ENCODE data around the gene VWA5B2. TPM values are rescaled to one million over a fixed set of nuclear protein-coding genes. Genes with fewer than 3 reads are reported as not detected.

VWA5B2 gene
- polyA plus RNA-seq, 1 donor: 0.40 TPM

DNA sequence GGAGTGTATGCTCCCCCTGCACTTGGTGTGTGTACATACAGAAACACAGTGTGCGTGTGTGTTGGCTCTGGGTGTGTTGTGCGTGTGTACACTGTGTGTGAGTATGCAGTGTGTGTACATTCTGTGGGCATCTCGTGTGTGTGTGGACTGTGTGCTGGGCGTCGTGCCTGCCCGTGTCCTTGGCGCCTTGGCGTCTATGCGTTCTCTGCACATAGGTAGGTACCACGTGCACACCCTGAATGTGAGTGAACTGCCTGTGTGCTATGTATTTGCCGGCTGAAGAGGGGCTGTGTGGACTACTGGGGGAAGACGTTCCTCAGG, 46.0 kb downstream of the VWA5B2 start:
- no peak for DNase-seq (ENCODE audit: low read depth)

DNA sequence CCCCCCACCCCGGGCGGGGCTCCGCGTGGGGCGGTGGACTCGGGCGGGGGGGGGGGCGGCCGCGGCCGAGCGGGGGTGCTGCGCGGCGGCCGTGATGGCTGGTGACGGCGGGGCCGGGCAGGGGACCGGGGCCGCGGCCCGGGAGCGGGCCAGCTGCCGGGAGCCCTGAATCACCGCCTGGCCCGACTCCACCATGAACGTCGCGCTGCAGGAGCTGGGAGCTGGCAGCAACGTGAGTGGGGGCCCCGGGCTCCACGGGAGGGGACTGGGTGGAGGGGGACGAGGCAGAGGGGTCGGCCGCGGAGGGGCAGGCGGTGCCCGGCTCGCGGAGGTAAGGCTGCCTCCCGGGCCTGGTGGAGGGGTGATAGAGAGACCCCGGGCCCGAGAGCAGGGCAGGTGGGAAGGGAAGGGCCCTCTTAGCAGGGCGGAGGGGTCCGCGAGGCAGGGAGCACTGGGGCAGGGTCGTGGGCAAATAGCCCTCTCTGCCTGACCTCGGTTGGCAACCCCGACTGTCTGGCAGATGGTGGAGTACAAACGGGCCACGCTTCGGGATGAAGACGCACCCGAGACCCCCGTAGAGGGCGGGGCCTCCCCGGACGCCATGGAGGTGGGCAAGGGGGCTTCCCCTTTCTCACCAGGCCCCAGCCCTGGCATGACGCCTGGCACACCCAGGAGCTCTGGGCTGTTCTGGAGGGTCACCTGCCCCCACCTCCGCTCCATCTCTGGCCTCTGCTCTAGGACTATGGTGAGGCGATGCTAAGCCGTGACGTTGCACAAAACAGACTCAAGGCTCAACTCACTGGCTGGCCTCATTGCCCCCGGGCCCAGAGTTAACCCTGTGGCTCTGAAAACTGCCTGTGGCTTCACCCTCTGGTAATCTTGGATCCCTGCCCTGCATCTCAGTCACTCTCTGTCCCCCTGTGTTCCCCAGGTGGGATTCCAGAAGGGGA, 46.9 kb downstream of the VWA5B2 start, which contains the start of gene ECE2:
ECE2 (plus strand) TSS at position 62 of the 950 bp plus-strand sequence; CDS start at position 194, 132 bp downstream.
- DNase-seq (ENCODE audit: low read depth): no peak

DNA sequence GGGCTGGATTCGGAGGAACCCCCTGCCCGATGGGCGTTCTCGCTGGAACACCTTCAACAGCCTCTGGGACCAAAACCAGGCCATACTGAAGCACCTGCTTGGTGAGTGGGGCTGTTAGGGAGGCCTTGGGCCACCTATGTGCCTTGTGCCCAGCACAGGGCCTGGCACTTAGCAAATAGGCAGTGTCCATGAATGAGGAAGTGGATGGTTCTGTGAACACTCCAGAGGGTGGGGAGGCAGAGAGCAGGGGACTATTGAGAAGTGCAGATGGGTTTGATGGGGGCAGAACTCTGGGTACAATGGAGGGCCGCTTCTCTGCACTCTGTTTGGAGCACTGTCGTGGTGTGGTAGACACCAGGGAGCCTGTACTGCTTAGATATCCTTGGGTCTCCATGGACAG, 48.0 kb downstream of the VWA5B2 start:
- no peak for DNase-seq (ENCODE audit: low read depth)

DNA sequence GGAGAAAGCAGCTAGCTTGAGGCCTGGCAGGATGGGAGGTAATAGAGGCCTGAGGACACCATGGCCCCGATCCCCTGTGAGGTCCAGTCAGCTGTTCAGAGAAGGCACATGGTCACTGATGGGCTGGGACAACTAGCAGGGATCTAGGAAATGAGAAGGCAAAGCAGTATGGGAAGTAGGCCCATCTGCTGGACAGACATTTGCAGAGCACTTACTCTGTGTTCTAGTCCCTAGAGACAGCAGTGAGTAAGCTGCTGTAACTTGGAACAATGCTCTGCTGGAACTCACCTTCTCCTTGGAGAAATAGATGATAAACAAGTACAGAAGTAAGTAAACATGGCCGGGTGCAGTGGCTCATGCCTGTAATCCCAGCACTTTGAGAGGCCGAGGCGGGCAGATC, 53.6 kb downstream of the VWA5B2 start:
- DNase-seq (ENCODE audit: low read depth): no peak

DNA sequence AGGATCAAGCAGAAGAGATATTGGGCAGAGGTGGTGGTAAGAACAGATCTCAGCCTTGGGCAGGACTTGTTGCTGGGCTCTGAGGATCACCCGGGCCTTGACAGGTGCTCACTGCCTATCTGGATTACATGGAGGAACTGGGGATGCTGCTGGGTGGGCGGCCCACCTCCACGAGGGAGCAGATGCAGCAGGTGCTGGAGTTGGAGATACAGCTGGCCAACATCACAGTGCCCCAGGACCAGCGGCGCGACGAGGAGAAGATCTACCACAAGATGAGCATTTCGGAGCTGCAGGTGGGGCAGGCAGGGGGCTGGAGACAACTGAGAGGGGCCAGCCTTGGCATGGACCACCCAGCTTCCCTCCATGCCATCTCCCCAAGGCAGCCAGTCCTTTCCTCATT, 54.3 kb downstream of the VWA5B2 start:
- DNase-seq (ENCODE audit: low read depth): no peak

DNA sequence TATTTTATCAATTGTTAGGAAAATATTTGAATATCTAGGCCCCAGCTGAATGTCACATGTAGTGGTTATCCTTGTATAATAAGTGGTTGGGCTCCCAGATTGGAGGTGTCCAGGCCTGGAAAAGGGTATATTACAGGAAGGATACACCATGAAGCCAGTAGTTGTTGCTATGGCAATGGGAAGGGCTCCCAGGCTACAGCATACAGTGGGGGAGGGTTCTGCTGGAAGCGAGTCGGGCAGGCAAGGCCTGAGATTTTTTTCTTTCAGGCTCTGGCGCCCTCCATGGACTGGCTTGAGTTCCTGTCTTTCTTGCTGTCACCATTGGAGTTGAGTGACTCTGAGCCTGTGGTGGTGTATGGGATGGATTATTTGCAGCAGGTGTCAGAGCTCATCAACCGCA, 55.3 kb downstream of the VWA5B2 start:
- DNase-seq (ENCODE audit: low read depth): peak; percentile 74

DNA sequence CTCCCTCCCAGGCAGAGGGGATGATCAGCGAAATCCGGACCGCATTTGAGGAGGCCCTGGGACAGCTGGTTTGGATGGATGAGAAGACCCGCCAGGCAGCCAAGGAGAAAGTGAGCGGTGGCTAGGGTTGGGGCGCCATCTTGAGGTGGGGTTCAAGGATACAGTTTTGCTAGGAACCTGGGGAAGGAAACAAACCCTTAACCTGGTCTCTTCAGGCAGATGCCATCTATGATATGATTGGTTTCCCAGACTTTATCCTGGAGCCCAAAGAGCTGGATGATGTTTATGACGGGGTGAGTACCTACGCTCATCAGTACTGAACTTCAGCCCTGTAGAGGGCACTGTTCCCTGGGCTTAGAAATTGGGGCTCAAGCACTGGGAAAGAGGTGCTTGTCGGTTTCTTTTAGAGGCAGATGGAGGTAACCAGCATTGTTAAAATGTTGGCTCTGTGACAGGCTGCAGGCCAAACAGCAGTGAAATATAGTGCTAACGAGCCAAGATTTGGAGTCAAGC, 60.1 kb downstream of the VWA5B2 start:
- no peak for DNase-seq (ENCODE audit: low read depth)

DNA sequence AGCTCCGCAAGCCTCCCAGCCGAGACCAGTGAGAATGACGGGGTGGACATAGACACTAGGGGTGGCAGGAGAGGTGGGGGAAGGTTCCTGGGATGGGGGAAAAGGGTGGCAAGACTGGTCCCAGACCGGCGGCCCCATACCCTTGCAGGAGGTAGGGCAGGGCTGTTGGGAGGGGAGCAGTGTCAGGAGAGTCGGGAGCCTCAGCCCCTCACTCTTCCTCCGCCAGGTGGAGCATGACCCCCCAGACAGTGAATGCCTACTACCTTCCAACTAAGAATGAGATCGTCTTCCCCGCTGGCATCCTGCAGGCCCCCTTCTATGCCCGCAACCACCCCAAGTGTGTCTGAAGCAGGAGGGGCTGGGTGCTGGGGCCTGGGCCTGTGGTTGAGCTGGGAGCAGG, 60.9 kb downstream of the VWA5B2 start:
- DNase-seq (ENCODE audit: low read depth): no peak

DNA sequence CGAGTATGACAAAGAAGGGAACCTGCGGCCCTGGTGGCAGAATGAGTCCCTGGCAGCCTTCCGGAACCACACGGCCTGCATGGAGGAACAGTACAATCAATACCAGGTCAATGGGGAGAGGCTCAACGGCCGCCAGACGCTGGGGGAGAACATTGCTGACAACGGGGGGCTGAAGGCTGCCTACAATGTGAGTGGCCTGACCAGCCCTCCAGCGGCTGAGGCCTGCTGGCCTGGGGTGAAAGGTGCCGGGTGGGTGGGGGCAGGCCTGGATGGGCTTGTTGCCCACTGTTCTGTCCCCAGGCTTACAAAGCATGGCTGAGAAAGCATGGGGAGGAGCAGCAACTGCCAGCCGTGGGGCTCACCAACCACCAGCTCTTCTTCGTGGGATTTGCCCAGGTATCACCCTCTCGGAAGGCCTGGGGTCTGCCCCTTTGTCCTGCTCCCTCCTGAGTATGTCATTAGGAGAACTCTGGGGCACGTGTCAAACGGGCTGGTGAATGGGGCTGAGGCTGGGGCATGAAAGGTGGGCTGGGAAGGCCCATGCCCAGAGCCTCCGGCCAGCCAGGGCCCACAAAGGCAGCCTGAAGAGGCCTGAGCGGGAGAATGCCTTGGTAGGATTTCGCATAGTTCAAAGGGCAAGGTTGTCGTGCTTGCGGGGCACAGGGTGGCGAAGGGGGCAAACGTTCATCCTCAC, 61.8 kb downstream of the VWA5B2 start:
- no peak for DNase-seq (ENCODE audit: low read depth)

Other genes with a start within 250 kb of the VWA5B2 start
- 28.5 TPM for gene ABCC5, start 211.7 kb upstream of the VWA5B2 start, polyA plus RNA-seq (ENCODE audit: insufficient read length)
- gene HTR3D, start 197.8 kb upstream of the VWA5B2 start, polyA plus RNA-seq (ENCODE audit: insufficient read length): not detected
- gene HTR3C, start 176.5 kb upstream of the VWA5B2 start, polyA plus RNA-seq (ENCODE audit: insufficient read length): not detected
- not detected for gene HTR3E, start 132.5 kb upstream of the VWA5B2 start, polyA plus RNA-seq (ENCODE audit: insufficient read length)
- 36.4 TPM for gene EIF2B5, start 94.2 kb upstream of the VWA5B2 start, polyA plus RNA-seq (ENCODE audit: insufficient read length)
- gene DVL3, start 74.2 kb upstream of the VWA5B2 start, polyA plus RNA-seq (ENCODE audit: insufficient read length): 85.7 TPM
- 177 TPM for gene AP2M1, start 54.7 kb upstream of the VWA5B2 start, polyA plus RNA-seq (ENCODE audit: insufficient read length)
- gene ABCF3, start 43.4 kb upstream of the VWA5B2 start, polyA plus RNA-seq (ENCODE audit: insufficient read length): 53.2 TPM
- 21.5 TPM for gene ALG3, start 19.4 kb downstream of the VWA5B2 start, polyA plus RNA-seq (ENCODE audit: insufficient read length)
- 1.4 TPM for gene EEF1AKMT4, start 20.1 kb downstream of the VWA5B2 start, polyA plus RNA-seq (ENCODE audit: insufficient read length)
- gene CAMK2N2, start 32.0 kb downstream of the VWA5B2 start, polyA plus RNA-seq (ENCODE audit: insufficient read length): not detected
- not detected for gene ECE2, start 46.4 kb downstream of the VWA5B2 start, polyA plus RNA-seq (ENCODE audit: insufficient read length)
- 163 TPM for gene PSMD2, start 69.7 kb downstream of the VWA5B2 start, polyA plus RNA-seq (ENCODE audit: insufficient read length)
- 171 TPM for gene EIF4G1, start 85.0 kb downstream of the VWA5B2 start, polyA plus RNA-seq (ENCODE audit: insufficient read length)
- 8.8 TPM for gene FAM131A, start 108.0 kb downstream of the VWA5B2 start, polyA plus RNA-seq (ENCODE audit: insufficient read length)
- 3.7 TPM for gene CLCN2, start 132.0 kb downstream of the VWA5B2 start, polyA plus RNA-seq (ENCODE audit: insufficient read length)
- 45.6 TPM for gene POLR2H, start 132.1 kb downstream of the VWA5B2 start, polyA plus RNA-seq (ENCODE audit: insufficient read length)
- 1.8 TPM for gene THPO, start 148.6 kb downstream of the VWA5B2 start, polyA plus RNA-seq (ENCODE audit: insufficient read length)
- 19.2 TPM for gene CHRD, start 150.5 kb downstream of the VWA5B2 start, polyA plus RNA-seq (ENCODE audit: insufficient read length)